ENCODE results near the gene PRPF40A. TPM values are rescaled to one million over a fixed set of nuclear protein-coding genes. Genes with fewer than 3 reads are reported as not detected.
"Not testable (repeated sequence)": the region's sequence is repeated elsewhere in the genome, so short reads cannot be mapped to it uniquely, and the experiment has no call there.

Gene PRPF40A
- total RNA-seq, 1 donor from 2014 or later, result 136 TPM

DNA sequence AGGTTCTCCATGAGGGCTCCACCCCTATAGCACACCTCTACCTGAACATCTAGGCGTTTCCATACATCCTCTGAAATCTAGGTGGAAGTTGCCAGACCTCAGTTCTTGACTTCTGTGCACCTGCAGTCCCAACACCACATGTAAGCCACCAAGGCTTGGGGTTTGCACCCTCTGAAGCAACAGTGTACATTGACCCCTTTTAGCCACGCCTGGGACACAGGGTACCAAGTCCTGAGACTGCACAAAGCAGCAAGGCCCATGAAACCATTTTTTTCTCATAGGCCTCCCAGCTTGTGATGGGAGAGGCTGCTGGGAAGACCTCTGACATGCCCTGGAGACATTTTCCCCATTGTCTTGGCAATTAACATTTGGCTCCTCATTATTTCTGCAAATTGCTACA, 21.2 kb upstream of the PRPF40A start:
- no peak for DNase-seq (ENCODE audit: low read depth, low spot score)
- Mint-ChIP-seq H3K27ac (ENCODE audit: unreplicated experiment) (no peak overlapping the region), H3K9me3 (peaks cover 2% of the 10 kb centered on the region), H3K27me3 (ENCODE audit: low read depth) (no peaks in the 10 kb centered on the region), H3K4me3 (no peak overlapping the region), H3K4me1 (peaks cover 17% of the 10 kb centered on the region), H3K36me3 (ENCODE audit: low read depth) (peaks cover 33% of the 10 kb centered on the region)
- TF ChIP-seq, protein P1, sequence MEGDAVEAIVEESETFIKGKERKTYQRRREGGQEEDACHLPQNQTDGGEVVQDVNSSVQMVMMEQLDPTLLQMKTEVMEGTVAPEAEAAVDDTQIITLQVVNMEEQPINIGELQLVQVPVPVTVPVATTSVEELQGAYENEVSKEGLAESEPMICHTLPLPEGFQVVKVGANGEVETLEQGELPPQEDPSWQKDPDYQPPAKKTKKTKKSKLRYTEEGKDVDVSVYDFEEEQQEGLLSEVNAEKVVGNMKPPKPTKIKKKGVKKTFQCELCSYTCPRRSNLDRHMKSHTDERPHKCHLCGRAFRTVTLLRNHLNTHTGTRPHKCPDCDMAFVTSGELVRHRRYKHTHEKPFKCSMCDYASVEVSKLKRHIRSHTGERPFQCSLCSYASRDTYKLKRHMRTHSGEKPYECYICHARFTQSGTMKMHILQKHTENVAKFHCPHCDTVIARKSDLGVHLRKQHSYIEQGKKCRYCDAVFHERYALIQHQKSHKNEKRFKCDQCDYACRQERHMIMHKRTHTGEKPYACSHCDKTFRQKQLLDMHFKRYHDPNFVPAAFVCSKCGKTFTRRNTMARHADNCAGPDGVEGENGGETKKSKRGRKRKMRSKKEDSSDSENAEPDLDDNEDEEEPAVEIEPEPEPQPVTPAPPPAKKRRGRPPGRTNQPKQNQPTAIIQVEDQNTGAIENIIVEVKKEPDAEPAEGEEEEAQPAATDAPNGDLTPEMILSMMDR (conservative IDR thresholded peaks at IDR 0.05), result no peak

DNA sequence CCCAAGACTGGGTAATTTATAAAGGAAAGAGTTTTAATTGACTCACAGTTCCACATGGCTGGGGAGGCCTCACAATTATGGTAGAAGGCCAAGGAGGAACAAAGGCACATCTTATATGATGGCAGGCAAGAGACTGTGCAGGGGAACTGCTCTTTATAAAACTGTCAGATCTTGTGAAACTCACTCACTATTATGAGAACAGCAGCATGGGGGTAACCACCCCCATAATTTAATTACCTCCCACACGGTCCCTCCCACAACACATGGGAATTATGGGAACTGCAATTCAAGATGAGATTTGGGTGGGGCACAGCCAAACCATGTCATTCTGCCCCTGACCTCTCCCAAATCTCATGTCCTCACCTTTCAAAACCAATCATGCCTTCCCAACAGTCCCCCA, 20.2 kb upstream of the PRPF40A start:
- not testable (repeated sequence) for H3K27me3 Mint-ChIP-seq (ENCODE audit: low read depth); H3K27ac Mint-ChIP-seq (ENCODE audit: unreplicated experiment); H3K9me3 Mint-ChIP-seq; H3K4me3 Mint-ChIP-seq; DNase-seq (ENCODE audit: low read depth, low spot score)
- Mint-ChIP-seq H3K4me1 (peaks cover 17% of the 10 kb centered on the region), H3K36me3 (ENCODE audit: low read depth) (peaks cover 33% of the 10 kb centered on the region)

DNA sequence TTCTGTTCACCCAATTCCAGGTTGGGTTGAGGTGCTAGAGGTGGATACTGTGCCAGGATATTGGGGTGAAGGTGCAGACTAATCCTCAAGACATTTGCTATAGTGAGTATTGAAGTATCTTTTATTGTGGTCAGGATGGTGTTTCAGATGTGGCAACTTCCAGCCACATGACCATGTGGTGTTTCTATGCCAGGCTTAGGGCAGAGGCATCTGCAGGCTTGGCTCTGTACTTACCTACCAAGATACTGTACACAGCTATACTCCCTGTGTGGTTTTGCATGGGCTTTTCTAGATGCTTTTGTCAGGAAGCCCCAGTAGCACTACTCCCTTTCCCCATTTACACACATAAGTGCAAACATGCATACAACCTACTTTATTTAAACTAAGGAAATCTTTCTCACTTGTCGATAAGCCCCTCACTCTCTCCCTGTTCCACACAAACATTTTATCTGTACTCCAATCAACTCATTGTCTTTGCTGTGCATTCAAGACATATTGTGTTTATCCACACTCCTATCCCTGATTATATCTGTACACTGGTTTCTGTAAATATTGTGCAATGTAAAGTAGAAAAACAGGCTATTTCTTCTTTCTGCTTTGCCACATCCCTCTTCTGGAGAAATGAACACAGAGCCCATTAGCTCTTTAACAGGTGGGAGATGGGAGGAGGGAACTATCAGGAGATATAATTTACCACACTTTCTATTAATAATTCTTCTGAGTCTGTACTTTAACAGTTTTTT, 13.5 kb upstream of the PRPF40A start:
- Mint-ChIP-seq H3K27me3 (ENCODE audit: low read depth) (no peaks in the 10 kb centered on the region), H3K4me1 (no peaks in the 10 kb centered on the region), H3K9me3 (no peaks in the 10 kb centered on the region), H3K4me3 (no peak overlapping the region), H3K27ac (ENCODE audit: unreplicated experiment) (no peak overlapping the region), H3K36me3 (ENCODE audit: low read depth) (no peaks in the 10 kb centered on the region)
- TF ChIP-seq, protein P1 (conservative IDR thresholded peaks at IDR 0.05), result no peak
- no peak for DNase-seq (ENCODE audit: low read depth, low spot score)

DNA sequence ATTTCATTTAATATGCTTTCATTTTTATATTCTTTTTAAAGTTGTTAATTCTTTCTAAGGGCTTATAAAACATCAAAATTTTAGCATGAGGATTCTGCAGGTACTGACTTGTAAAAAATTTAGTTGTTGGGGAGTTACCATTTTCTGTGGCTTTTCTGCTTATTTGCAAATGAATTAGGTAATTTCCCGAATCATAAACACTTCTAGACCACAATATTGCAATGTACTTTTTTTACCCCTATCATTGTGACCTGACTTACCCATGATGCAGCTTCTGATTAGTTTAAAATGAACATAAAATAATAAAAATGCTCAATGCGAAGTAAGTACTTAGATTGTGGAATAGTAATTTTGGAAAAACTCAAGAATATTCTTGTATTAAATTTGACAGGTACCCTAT, 12.6 kb upstream of the PRPF40A start:
- DNase-seq (ENCODE audit: low read depth, low spot score), result no peak

DNA sequence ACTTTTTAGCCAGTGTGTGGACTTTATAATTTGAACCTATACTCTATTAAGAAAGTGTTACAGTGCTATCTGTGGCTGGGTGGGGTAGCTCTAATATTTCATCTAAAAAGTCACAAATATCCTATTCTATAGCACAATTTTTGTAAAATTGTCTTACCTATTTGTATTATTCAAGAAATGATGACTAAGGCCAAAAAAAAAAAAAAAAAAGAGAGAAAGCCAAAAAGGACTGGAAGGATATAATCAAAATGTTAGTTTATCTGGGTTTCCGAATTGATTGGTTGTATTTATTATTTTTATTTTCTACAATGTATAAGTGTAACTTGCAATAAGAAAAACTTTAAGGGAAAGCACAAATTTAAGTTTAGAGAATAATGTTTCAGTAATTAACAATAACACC, 6.7 kb upstream of the PRPF40A start:
- Mint-ChIP-seq H3K4me3 (no peak overlapping the region), H3K4me1 (peaks cover 25% of the 10 kb centered on the region)
- TF ChIP-seq, protein P1 (conservative IDR thresholded peaks at IDR 0.05), result no peak

More for the DNA sequence above, 12.6 kb upstream of the PRPF40A start:
- H3K4me3 Mint-ChIP-seq, result no peak overlapping the region
- no peaks in the 10 kb centered on the region for H3K4me1 Mint-ChIP-seq
- no peaks in the 10 kb centered on the region for H3K36me3 Mint-ChIP-seq (ENCODE audit: low read depth)
- TF ChIP-seq, protein P1 (conservative IDR thresholded peaks at IDR 0.05), result no peak
- H3K9me3 Mint-ChIP-seq, result no peaks in the 10 kb centered on the region
- no peaks in the 10 kb centered on the region for H3K27me3 Mint-ChIP-seq (ENCODE audit: low read depth)
- H3K27ac Mint-ChIP-seq (ENCODE audit: unreplicated experiment), result no peak overlapping the region

DNA sequence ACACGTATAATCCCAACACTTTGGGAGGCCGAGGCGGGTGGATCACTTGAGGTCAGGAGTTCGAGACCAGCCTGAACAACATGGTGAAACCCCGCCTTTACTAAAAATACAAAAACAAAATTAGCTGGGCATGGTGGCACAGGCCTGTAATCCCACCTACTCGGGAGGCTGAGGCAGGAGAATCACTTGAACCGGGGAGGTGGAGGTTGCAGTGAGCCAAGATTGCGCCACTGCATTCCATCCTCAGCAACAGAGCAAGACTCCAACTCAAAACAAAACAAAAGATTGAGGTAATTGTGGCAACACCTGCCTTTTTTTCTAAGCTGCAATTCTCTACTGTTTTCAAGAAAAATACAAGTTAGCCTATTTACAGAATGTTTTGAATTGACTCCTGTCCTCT, 5.4 kb upstream of the PRPF40A start:
- not testable (repeated sequence) for H3K9me3 Mint-ChIP-seq

More for the DNA sequence above, 6.7 kb upstream of the PRPF40A start:
- peaks cover 2% of the 10 kb centered on the region for H3K36me3 Mint-ChIP-seq (ENCODE audit: low read depth)
- no peak overlapping the region for H3K27ac Mint-ChIP-seq (ENCODE audit: unreplicated experiment)
- no peaks in the 10 kb centered on the region for H3K27me3 Mint-ChIP-seq (ENCODE audit: low read depth)
- DNase-seq (ENCODE audit: low read depth, low spot score), result no peak
- H3K9me3 Mint-ChIP-seq, result no peaks in the 10 kb centered on the region

More for the DNA sequence above, 5.4 kb upstream of the PRPF40A start:
- peaks cover 25% of the 10 kb centered on the region for H3K4me1 Mint-ChIP-seq
- H3K36me3 Mint-ChIP-seq (ENCODE audit: low read depth); H3K27ac Mint-ChIP-seq (ENCODE audit: unreplicated experiment); H3K4me3 Mint-ChIP-seq; DNase-seq (ENCODE audit: low read depth, low spot score); H3K27me3 Mint-ChIP-seq (ENCODE audit: low read depth): not testable (repeated sequence)
